Tibial nerve (tissue), 4 donors: ENCODE measurements around the gene OPALIN. TPM values are rescaled to one million over a fixed set of nuclear protein-coding genes. Genes with fewer than 3 reads are reported as not detected.

Source experiments
- DNase-seq, 2 donors: peaks; one replicate each; pipeline ENCODE4 v3.0.0-alpha.2; 2019; ENCODE audit warnings: low spot score in 2 of 2
- H3K27ac ChIP-seq, 4 donors: fragments of 200-600 bp; sonication (generic) in 3 of 4; one replicate each; pipeline ENCODE4 v1.5.1; 2017 to 2019; ENCODE audit warnings: mild to moderate bottlenecking in 1 of 4
- H3K27me3 ChIP-seq, 2 donors: fragments of 200-600 bp; sonication (generic) in 1 of 2; one replicate each; pipeline versions ENCODE4 v1.5.1 to v1.6.0; 2017 to 2019
- H3K36me3 ChIP-seq, 3 donors: fragments of 200-600 bp; sonication (generic); one replicate each; pipeline ENCODE4 v1.5.1; 2018 to 2019
- H3K4me1 ChIP-seq, 4 donors: fragments of 200-600 bp; sonication (generic) in 3 of 4; one replicate each; pipeline ENCODE4 v1.5.1; 2017 to 2019
- H3K4me3 ChIP-seq, 4 donors: fragments of 200-600 bp; sonication (generic) in 3 of 4; one replicate each; pipeline ENCODE4 v1.5.1; 2017 to 2019; ENCODE audit warnings: mild to moderate bottlenecking in 1 of 4, moderate library complexity in 1 of 4
- H3K9me3 ChIP-seq, 4 donors: fragments of 200-600 bp; sonication (generic) in 3 of 4; one replicate each; pipeline ENCODE4 v1.5.1; 2017 to 2019
- EP300 ChIP-seq, 2 donors: sonication (generic); formaldehyde crosslinking; IDR thresholded peaks; one replicate each; pipeline ENCODE4 v1.6.1; 2017; ENCODE audit warnings: antibody characterized with exemption in 2 of 2, mild to moderate bottlenecking in 1 of 2
- POLR2A ChIP-seq, 2 donors: fragments of 450-650 bp; IDR thresholded peaks; one replicate each; pipeline ENCODE4 v1.6.1; 2017; ENCODE audit warnings: antibody characterized with exemption in 2 of 2, mild to moderate bottlenecking in 2 of 2, moderate library complexity in 2 of 2
- WGBS, 2 donors: methylation state at CpG; one replicate each; pipeline ENCODE4 v1.1.5; 2018; 5-methylcytosine and 5-hydroxymethylcytosine counted together
- total RNA-seq, 4 donors: library from RNA; depleted of rRNA; stranded (reverse); fragments of >200 nt; gene quantifications; one replicate each; pipeline ENCODE4 v1.1.0, GENCODE V29; 2016
- TF ChIP-seq, protein P1 (sequence below), 5 experiments: fragments of 200-600 bp in 3 of 5; fragments of 450-650 bp in 2 of 5; sonication (generic) in 3 of 5; IDR thresholded peaks; one replicate each; pipeline ENCODE4 v1.5.1; 2016 to 2019; ENCODE audit warnings: antibody characterized with exemption in 5 of 5, mild to moderate bottlenecking in 3 of 5, moderate library complexity in 2 of 5

The OPALIN gene
- total RNA-seq, 4 donors from 2014 or later, result not detected

DNA sequence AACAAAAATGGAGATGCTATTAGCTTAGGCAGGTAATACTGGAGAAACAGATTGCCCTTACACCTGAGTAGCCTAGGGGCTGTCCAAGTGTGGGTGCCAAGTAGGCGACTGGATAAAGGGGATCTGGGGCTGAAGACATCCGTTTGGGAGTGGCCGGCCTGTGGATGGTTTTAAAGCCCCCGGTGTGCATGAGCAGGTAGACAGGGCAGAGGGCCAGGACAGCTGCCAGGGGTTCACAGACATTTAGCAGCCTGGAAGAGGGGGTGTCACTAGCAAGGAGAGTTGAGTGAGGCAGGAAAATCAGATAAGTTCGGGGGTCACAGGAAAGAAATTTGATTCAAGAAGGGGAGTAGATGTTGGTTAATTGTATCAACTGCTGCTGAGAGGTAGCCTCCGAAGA is 1.5 kb upstream of the OPALIN start:
- Histone ChIP-seq H3K27me3 (no peaks in the 10 kb centered on the region), H3K27ac (no peak overlapping the region), H3K36me3 (no peaks in the 10 kb centered on the region), H3K9me3 (no peaks in the 10 kb centered on the region), H3K4me3 (no peak overlapping the region), H3K4me1 (no peaks in the 10 kb centered on the region)
- TF ChIP-seq EP300 (IDR thresholded peaks at IDR 0.05), result no peak
- no peak for TF ChIP-seq POLR2A (IDR thresholded peaks at IDR 0.05)
- TF ChIP-seq, protein P1, sequence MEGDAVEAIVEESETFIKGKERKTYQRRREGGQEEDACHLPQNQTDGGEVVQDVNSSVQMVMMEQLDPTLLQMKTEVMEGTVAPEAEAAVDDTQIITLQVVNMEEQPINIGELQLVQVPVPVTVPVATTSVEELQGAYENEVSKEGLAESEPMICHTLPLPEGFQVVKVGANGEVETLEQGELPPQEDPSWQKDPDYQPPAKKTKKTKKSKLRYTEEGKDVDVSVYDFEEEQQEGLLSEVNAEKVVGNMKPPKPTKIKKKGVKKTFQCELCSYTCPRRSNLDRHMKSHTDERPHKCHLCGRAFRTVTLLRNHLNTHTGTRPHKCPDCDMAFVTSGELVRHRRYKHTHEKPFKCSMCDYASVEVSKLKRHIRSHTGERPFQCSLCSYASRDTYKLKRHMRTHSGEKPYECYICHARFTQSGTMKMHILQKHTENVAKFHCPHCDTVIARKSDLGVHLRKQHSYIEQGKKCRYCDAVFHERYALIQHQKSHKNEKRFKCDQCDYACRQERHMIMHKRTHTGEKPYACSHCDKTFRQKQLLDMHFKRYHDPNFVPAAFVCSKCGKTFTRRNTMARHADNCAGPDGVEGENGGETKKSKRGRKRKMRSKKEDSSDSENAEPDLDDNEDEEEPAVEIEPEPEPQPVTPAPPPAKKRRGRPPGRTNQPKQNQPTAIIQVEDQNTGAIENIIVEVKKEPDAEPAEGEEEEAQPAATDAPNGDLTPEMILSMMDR (IDR thresholded peaks at IDR 0.05), result no peak
- WGBS, 2 donors, result 90 to 96% methylated on average over 6 of the region's 6 CpGs
- no peak for DNase-seq

DNA sequence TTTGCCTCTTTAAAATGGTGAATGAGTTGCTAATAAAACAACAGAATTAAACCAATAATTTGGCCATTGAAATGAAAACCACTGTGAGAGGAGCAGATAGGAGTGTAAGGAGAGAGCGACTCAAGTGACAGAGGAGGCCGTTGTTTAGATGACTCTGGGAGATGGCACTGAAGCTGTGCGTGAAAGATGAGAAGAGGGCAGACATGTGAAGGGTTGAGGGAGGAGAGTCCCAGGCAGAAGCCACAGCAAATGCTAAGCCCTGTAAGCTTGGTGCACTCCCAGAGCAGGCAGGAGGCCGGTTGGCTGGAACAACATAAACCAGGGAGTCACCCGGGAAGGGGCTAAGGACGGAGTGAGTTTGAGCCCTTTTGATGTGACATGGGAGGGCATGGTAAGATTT is 814 bp upstream of the OPALIN start:
- no peak for DNase-seq
- TF ChIP-seq EP300 (IDR thresholded peaks at IDR 0.05) (no peak), POLR2A (IDR thresholded peaks at IDR 0.05) (no peak)
- TF ChIP-seq, protein P1 (IDR thresholded peaks at IDR 0.05), result no peak
- Histone ChIP-seq H3K27me3 (no peaks in the 10 kb centered on the region), H3K36me3 (no peaks in the 10 kb centered on the region), H3K27ac (no peak overlapping the region), H3K4me1 (no peaks in the 10 kb centered on the region), H3K4me3 (no peak overlapping the region), H3K9me3 (no peaks in the 10 kb centered on the region)
- WGBS, 2 donors, result 66 to 75% methylated on average over 6 of the region's 6 CpGs

DNA sequence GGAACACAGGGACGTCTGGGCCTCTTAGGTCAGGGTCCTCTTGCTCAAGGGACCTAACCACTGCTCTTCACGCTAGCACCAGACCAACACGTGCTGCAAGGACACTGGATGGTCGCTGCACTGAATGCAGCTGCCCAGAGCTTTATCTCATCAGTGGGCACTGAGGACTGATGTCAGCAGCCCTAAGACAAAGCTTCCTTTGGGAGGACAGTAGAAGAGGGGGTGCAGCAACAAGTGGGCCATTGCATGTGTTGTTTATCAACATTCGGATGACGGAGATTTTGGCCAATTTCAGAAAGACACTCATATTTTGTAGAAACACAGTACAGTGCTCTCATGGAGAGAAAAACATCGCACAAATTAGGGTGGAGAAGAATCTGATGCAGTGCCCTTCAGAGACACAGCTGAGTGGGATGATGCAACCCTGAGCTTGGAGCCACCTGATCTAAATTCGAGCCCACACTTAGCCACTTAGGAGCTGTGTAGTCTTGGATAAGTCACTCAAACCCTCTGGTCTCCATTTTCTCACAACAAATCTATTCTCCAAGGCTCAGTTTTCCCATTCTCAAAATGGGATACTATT is 1.7 kb downstream of the OPALIN start:
- TF ChIP-seq, protein P1 (IDR thresholded peaks at IDR 0.05), result no peak
- TF ChIP-seq POLR2A (IDR thresholded peaks at IDR 0.05), result no peak
- no peak for TF ChIP-seq EP300 (IDR thresholded peaks at IDR 0.05)
- DNase-seq, result no peak
- Histone ChIP-seq H3K9me3 (no peaks in the 10 kb centered on the region), H3K36me3 (no peaks in the 10 kb centered on the region), H3K27me3 (no peaks in the 10 kb centered on the region), H3K27ac (no peak overlapping the region), H3K4me1 (no peaks in the 10 kb centered on the region), H3K4me3 (no peak overlapping the region)
- 28 to 52% methylated on average over 6 to 8 of the region's 8 CpGs for WGBS, 2 donors

DNA sequence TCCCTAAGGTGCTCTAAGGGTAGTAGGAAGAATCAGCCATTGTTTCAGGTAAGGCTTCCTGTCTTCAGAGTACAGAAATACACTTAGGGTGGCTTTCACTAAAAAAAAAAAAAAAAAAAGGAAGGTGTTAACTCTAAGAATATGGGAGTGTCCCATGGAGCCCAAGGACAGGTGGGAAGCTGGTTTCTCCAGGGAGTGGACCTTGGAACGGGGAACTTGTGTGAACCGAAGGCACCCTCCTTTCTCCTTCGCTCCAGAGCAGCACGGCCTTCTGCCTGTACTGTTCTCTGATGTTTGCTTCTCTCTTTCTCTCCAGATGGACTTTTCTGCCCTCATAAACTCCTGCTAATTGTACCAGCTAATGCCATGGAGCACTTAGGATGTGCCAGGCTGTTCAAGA is 6.2 kb downstream of the OPALIN start:
- WGBS, 2 donors, result 66 to 68% methylated on average over 4 of the region's 4 CpGs
- Histone ChIP-seq H3K27ac (no peak overlapping the region), H3K27me3 (no peaks in the 10 kb centered on the region), H3K9me3 (no peaks in the 10 kb centered on the region), H3K4me1 (no peaks in the 10 kb centered on the region), H3K36me3 (no peaks in the 10 kb centered on the region), H3K4me3 (no peak overlapping the region)
- DNase-seq, result no peak
- TF ChIP-seq, protein P1 (IDR thresholded peaks at IDR 0.05), result no peak
- no peak for TF ChIP-seq POLR2A (IDR thresholded peaks at IDR 0.05)
- no peak for TF ChIP-seq EP300 (IDR thresholded peaks at IDR 0.05)

DNA sequence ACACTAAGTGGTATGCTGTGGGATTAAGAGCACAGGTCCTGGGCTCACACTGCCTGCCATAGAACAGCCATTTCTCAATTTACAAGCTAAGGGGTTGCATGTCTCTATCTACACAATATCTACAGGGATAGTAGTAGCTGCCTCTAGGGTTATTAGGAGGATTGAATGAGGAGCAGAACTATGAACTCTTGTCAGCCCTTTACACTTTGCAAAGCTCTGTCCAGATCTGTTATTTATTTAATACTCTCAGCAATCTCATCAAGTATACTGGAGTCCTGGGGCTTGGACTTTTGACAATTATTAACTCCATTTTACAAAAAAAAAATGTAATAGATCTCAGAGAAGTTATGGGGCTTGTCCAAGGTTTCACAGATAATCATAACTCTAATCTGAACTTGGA is 6.8 kb downstream of the OPALIN start:
- no peak for DNase-seq
- TF ChIP-seq EP300 (IDR thresholded peaks at IDR 0.05) (no peak), POLR2A (IDR thresholded peaks at IDR 0.05) (no peak)
- TF ChIP-seq, protein P1 (IDR thresholded peaks at IDR 0.05), result no peak
- H3K4me3 ChIP-seq, result no peak overlapping the region
- H3K27me3 ChIP-seq, result no peaks in the 10 kb centered on the region
- no peak overlapping the region for H3K27ac ChIP-seq
- no peaks in the 10 kb centered on the region for H3K36me3 ChIP-seq
- no peaks in the 10 kb centered on the region for H3K9me3 ChIP-seq
- H3K4me1 ChIP-seq, result no peaks in the 10 kb centered on the region
